GM23338 (cell line): ENCODE results near the gene TASOR. TPM values are rescaled to one million over a fixed set of nuclear protein-coding genes. Genes with fewer than 3 reads are reported as not detected.

Source experiments
- ATAC-seq: fragments of 200-7000 bp; cut with Tn5 transposase; 3 replicates; pipeline ENCODE4 v1.9.1; 2020
- DNase-seq: peaks from one replicate; pipeline ENCODE4 v3.0.0-alpha.2; 2015; ENCODE audit warnings: low spot score
- H2AFZ ChIP-seq: fragments of 200-600 bp; sonication (generic); 2 replicates; pipeline ENCODE4 v1.8.0; 2016; ENCODE audit warnings: antibody characterized with exemption, mild to moderate bottlenecking, moderate library complexity
- H3F3A ChIP-seq: fragments of 200-600 bp; sonication (generic); replicated peaks from 2 replicates; pipeline ENCODE4 v1.8.0; 2017; ENCODE audit warnings: antibody characterized with exemption, mixed run types, low read depth
- H3K27ac ChIP-seq: fragments of 200-600 bp; sonication (generic); 2 replicates; pipeline ENCODE4 v1.6.1; 2016; ENCODE audit warnings: low read depth
- H3K27me3 ChIP-seq: fragments of 200-600 bp; sonication (generic); 2 replicates; pipeline ENCODE4 v1.8.0; 2016; ENCODE audit warnings: mild to moderate bottlenecking, mixed run types, moderate library complexity; ENCODE audit not compliant: insufficient read depth
- H3K36me3 ChIP-seq: fragments of 200-600 bp; sonication (generic); 2 replicates; pipeline ENCODE4 v1.8.0; 2016; ENCODE audit warnings: mild to moderate bottlenecking; ENCODE audit not compliant: insufficient read depth
- H3K4me1 ChIP-seq: fragments of 200-600 bp; sonication (generic); 2 replicates; pipeline ENCODE4 v1.8.0; 2016; ENCODE audit warnings: mild to moderate bottlenecking, moderate library complexity; ENCODE audit not compliant: insufficient read depth
- H3K4me2 ChIP-seq: fragments of 200-600 bp; sonication (generic); 2 replicates; pipeline ENCODE4 v1.7.1; 2017; ENCODE audit warnings: mixed run types
- H3K4me3 ChIP-seq: fragments of 200-600 bp; sonication (generic); 2 replicates; pipeline ENCODE4 v1.6.1; 2016; ENCODE audit warnings: mixed run types
- H3K79me2 ChIP-seq: fragments of 200-600 bp; sonication (generic); replicated peaks from 2 replicates; pipeline ENCODE4 v1.8.0; 2017; ENCODE audit warnings: mild to moderate bottlenecking; ENCODE audit not compliant: insufficient read depth
- H3K9me2 ChIP-seq: fragments of 200-600 bp; sonication (generic); 2 replicates; pipeline ENCODE4 v1.8.0; 2017; ENCODE audit not compliant: insufficient read depth
- H4K20me1 ChIP-seq: fragments of 200-600 bp; sonication (generic); replicated peaks from 2 replicates; pipeline ENCODE4 v1.8.0; 2017; ENCODE audit warnings: mild to moderate bottlenecking; ENCODE audit not compliant: insufficient read depth
- H3K27ac Mint-ChIP-seq: 2 replicates; pipeline ENCODE4 v1.8.0; 2020; ENCODE audit warnings: inconsistent platforms, mild to moderate bottlenecking, moderate library complexity, mixed read lengths
- H3K27me3 Mint-ChIP-seq: 3 replicates; pipeline ENCODE4 v1.8.0; 2022; ENCODE audit warnings: low read depth, mild to moderate bottlenecking, moderate library complexity, mixed read lengths, inconsistent platforms; ENCODE audit not compliant: insufficient read depth, poor library complexity
- H3K36me3 Mint-ChIP-seq: 3 replicates; pipeline ENCODE4 v1.8.0; 2021; ENCODE audit warnings: low read depth, mild to moderate bottlenecking, inconsistent platforms, moderate library complexity, mixed read lengths
- H3K4me1 Mint-ChIP-seq: 3 replicates; pipeline ENCODE4 v1.8.0; 2020; ENCODE audit warnings: mild to moderate bottlenecking, inconsistent platforms, mixed read lengths
- H3K4me3 Mint-ChIP-seq: 3 replicates; pipeline ENCODE4 v1.8.0; 2021; ENCODE audit warnings: moderate library complexity, mild to moderate bottlenecking, inconsistent platforms, mixed read lengths
- H3K9me3 Mint-ChIP-seq: 3 replicates; pipeline ENCODE4 v1.8.0; 2020; ENCODE audit warnings: moderate library complexity, mild to moderate bottlenecking, inconsistent platforms, mixed read lengths
- CTCF ChIP-seq, 2 experiments: fragments of 200-600 bp in 1 of 2; sonication (generic) in 1 of 2; conservative IDR thresholded peaks; 2 replicates each; pipeline versions ENCODE4 v1.5.1 to v1.6.1; 2016 to 2017; ENCODE audit warnings: antibody characterized with exemption in 2 of 2, low read depth in 2 of 2, mild to moderate bottlenecking in 2 of 2, moderate library complexity in 1 of 2
- ETS1 ChIP-seq: IDR thresholded peaks from 2 replicates; pipeline ENCODE4 v1.6.1; 2016; ENCODE audit warnings: antibody characterized with exemption
- EZH2 ChIP-seq: fragments of 200-600 bp; sonication (generic); IDR thresholded peaks from one replicate; pipeline ENCODE4 v1.8.0; 2017; ENCODE audit warnings: antibody characterized with exemption, mild to moderate bottlenecking, low read depth; ENCODE audit not compliant: unreplicated experiment
- EZH2phosphoT487 ChIP-seq: fragments of 200-600 bp; sonication (generic); IDR thresholded peaks from one replicate; pipeline ENCODE4 v1.8.1; 2018; ENCODE audit warnings: antibody characterized with exemption; ENCODE audit not compliant: unreplicated experiment
- JUNB ChIP-seq: IDR thresholded peaks from one replicate; pipeline ENCODE4 v1.6.1; 2016; ENCODE audit warnings: antibody characterized with exemption; ENCODE audit not compliant: unreplicated experiment
- POLR2AphosphoS5 ChIP-seq: IDR thresholded peaks from 2 replicates; pipeline ENCODE4 v1.6.1; 2016; ENCODE audit warnings: antibody characterized with exemption, low read depth
- ZNF462 ChIP-seq: fragments of 250-450 bp; sonication (Bioruptor Pico); IDR thresholded peaks from 2 replicates; pipeline ENCODE4 v1.5.0; 2020; ENCODE audit warnings: mild to moderate bottlenecking, moderate library complexity
- polyA plus RNA-seq: library from polyadenylated mRNA; unstranded; fragments of >200 nt; fragmentation: Nextera tagmentation; extraction: Ambion mirVana; gene quantifications from 2 replicates; pipeline ENCODE4 v1.2.1, GENCODE V29; 2016
- total RNA-seq: library from RNA; depleted of rRNA; stranded (reverse); fragments of >200 nt; shearing (Covaris generic); gene quantifications from 2 replicates; pipeline ENCODE4 v1.2.3, GENCODE V29; 2014

TASOR gene
- total and polyA plus RNA-seq, 2 experiments from 2014 or later: 14.7 to 53.6 TPM

- Histone ChIP-seq H3K79me2 (no peaks in the 10 kb centered on the region), H3K9me2 (no peaks in the 10 kb centered on the region), H4K20me1 (no peaks in the 10 kb centered on the region), H3K27me3 (no peaks in the 10 kb centered on the region), H3K4me2 (no peak overlapping the region), H3K27ac (no peak overlapping the region), H3F3A (no peaks in the 10 kb centered on the region), H2AFZ (no peak overlapping the region), H3K4me1 (no peaks in the 10 kb centered on the region), H3K36me3 (no peaks in the 10 kb centered on the region), H3K4me3 (no peak overlapping the region)
- DNase-seq (no peak), ATAC-seq (no peak)
- H3K4me3 Mint-ChIP-seq: no peak overlapping the region
- TF ChIP-seq ETS1 (no peak), EZH2 (no peak), ZNF462 (no peak), CTCF (conservative IDR thresholded peaks at IDR 0.05; ENCODE audit: low read depth in 2 of 2) (peak in 1 of 2 experiments; percentile 23; a peak in 1 of 4 replicates), EZH2phosphoT487 (no peak), JUNB (no peak), POLR2AphosphoS5 (no peak)
- no peaks in the 10 kb centered on the region for H3K36me3 Mint-ChIP-seq
- H3K27ac Mint-ChIP-seq: no peak overlapping the region
- peaks cover 2% of the 10 kb centered on the region for H3K27me3 Mint-ChIP-seq
- no peaks in the 10 kb centered on the region; the same call in 1 of the 3 replicates for H3K9me3 Mint-ChIP-seq
- H3K4me1 Mint-ChIP-seq: no peaks in the 10 kb centered on the region
Observed at GRCh38 chr3:56711344-56711743, 28.3 kb upstream of the TASOR start.
